AG09319 (cell line): ENCODE measurements around the gene CSRP1.

Experiments
- DNase-seq: peaks from one replicate; pipeline ENCODE4 v3.0.0-alpha.2; 2010; ENCODE audit warnings: low read depth; ENCODE audit errors: extremely low read depth
- CTCF ChIP-seq: IDR thresholded peaks from 2 replicates; pipeline ENCODE4 v1.5.1; 2011; ENCODE audit warnings: low read depth, mild to moderate bottlenecking, inconsistent platforms, low read length, moderate library complexity

Gene CSRP1

DNA sequence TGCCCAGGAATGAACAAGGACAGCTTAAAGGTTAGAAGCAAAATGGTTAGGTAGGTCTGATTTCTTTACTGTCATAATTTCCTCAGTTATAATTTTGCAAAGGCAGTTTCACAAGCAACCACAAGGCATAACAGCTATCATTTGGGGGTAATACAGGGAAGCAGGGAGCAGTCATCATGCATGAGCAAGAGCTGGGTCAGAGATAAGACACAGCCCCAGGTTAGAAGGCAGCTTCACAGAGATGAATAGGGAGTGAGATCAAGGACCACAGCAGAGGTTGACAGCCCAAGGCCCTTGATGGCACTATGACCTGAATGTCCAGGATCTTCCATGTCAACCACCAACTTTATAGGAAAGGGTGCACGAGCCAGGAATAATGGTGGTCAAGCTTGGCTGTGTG lies 9.0 kb upstream of the CSRP1 start:
- no peak for DNase-seq
- TF ChIP-seq CTCF = no peak

GRCh38 chr1:201515062-201515750 lies 8.3 kb upstream of the CSRP1 start:
- TF ChIP-seq CTCF = no peak
- no peak for DNase-seq

DNA sequence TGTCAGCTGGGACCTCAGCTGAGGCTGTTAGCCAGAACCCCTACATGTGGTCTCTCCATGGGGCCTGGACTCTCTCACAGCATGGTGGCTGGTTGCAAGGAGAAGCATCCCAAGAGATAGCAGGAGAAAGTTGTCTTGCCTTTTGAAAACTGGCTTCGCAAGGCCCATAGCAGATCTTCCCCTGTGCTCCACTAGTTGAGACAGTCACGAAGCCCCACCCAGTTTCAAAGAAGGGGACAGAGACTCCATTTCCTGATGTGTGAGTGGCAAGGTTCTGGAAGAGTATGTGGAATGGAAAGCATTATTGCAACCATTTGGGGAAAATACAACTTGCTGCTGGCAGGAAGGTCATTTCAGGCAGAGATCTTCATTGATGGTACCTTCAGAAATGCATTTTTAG lies 7.5 kb upstream of the CSRP1 start:
- TF ChIP-seq CTCF = no peak
- no peak for DNase-seq

- TF ChIP-seq CTCF = no peak
- no peak for DNase-seq
These were observed 6.7 kb upstream of the CSRP1 start for GRCh38 chr1:201513498-201514243.

DNA sequence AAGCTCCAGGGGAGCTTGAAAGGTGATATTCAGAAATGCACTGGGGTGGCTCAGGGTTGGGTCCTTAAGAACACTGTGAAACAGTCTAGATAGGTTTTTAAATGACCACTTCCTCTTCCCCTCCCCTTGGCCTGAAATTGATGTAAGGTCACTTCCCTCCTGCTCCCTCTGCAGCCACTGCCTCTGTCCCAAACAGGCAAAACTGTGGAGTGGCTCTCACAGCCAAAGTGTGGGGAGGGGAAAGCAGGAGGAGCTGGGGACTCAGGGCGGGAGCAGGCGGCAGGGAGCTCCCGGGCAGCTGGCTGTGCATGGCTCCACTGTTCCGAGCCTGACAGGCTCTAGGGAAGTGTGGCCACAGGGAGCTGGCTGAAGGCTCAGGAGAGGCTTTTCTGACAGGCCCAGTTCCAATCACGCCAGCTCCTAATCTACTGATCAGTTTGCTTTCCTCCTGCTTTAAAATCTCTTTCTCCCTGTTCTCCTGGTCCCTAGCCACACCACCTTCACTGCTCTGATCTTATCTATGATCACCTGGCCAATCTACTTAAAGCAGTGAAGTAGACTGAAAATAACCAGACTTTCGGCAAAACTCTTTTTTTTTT lies 5.1 kb upstream of the CSRP1 start:
- no peak for DNase-seq

DNA sequence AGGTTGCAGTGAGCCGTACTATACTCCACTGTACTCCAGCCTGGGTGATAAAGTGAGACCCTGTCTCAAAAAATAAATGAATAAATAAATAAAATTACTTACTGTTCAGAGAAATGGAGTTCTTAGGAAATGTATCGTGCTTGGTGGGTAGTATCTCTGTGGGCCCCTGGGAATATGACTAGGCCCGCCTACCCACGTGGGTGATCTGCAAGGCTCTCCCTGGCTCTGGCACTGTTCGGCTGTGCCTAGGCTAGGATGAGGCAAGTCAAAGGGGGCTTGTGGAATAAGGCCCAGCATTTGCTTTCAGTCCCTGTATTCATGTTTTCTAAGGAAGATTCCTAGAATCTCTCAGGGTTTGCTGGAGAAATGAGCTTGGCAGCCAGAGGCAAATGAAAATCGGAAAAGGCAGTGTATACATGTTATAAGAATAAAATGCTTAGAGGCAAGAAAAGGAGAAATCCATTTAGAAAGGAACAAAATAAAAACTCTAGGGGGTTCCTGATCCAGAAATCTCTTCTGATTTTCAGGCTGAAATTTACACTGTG lies 4.5 kb upstream of the CSRP1 start:
- no peak for TF ChIP-seq CTCF
- no peak for DNase-seq

More for the DNA sequence above, 5.1 kb upstream of the CSRP1 start:
- no peak for TF ChIP-seq CTCF

DNA sequence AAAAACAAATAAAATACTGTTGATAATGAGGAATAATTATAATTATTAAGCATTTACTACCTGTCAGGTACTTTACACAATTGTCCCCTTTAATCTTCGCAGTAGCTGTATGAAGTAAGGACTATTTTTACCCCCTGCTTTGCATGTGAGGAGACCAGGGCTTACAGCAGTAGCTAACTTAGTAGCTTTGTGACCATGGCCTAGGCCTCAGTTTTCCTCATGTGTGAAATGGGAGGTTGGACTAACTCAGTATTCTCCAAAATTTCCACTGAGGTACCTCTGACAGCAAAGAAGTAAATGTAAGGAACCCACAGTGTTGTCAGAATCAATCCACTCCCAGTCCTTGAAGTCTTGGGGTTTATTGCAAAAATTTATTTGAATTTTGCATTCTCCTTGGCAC lies 3.8 kb upstream of the CSRP1 start:
- DNase-seq = no peak
- TF ChIP-seq CTCF = no peak
